Activated CD4-positive, alpha-beta T cell treated with anti-CD3 and anti-CD28 coated beads for 48 hours (primary cell): ENCODE measurements around the gene MLF2.

Source experiments
- DNase-seq: peaks from one replicate; pipeline ENCODE4 v3.0.0-alpha.2; 2020

MLF2 gene

GRCh38 chr12:6752921-6753771 is at the start of gene MLF2:
Gene MLF2 (minus strand): TSS chr12:6753141. CDS start chr12:6752334, 807 bp downstream.
- DNase-seq, result peak; percentile 99

GRCh38 chr12:6799147-6799546 is 46.2 kb upstream of the MLF2 start:
- DNase-seq, result no peak

GRCh38 chr12:6796576-6796975 is 43.6 kb upstream of the MLF2 start:
- no peak for DNase-seq

- no peak for DNase-seq
These were observed 42.1 kb upstream of the MLF2 start for GRCh38 chr12:6795088-6795487.

- DNase-seq, result no peak
These were observed 39.7 kb upstream of the MLF2 start for GRCh38 chr12:6792522-6793201.

- DNase-seq, result no peak
These were observed 39.1 kb upstream of the MLF2 start for GRCh38 chr12:6791931-6792520.

GRCh38 chr12:6790496-6791150 is 37.7 kb upstream of the MLF2 start:
- DNase-seq, result peak; percentile 73

GRCh38 chr12:6788972-6789924 is 36.3 kb upstream of the MLF2 start, which contains the start of gene CD4:
Gene CD4 (plus strand): TSS chr12:6789528. CDS start chr12:6800139, 10,611 bp downstream.
- peak; percentile 91 for DNase-seq

- DNase-seq, result no peak
These were observed 34.4 kb upstream of the MLF2 start for GRCh38 chr12:6787309-6787708.

- no peak for DNase-seq
These were observed 33.6 kb upstream of the MLF2 start for GRCh38 chr12:6786416-6787094.

GRCh38 chr12:6784761-6785160 is 31.8 kb upstream of the MLF2 start:
- DNase-seq, result no peak

GRCh38 chr12:6784296-6784695 is 31.4 kb upstream of the MLF2 start:
- DNase-seq, result no peak

- DNase-seq, result no peak
These were observed 30.9 kb upstream of the MLF2 start for GRCh38 chr12:6783828-6784227.

GRCh38 chr12:6782850-6783566 is 30.1 kb upstream of the MLF2 start:
- DNase-seq, result no peak

GRCh38 chr12:6782119-6782518 is 29.2 kb upstream of the MLF2 start:
- DNase-seq, result no peak

- peak; percentile 61 for DNase-seq
These were observed 27.6 kb upstream of the MLF2 start for GRCh38 chr12:6780573-6780972.

- no peak for DNase-seq
These were observed 26.9 kb upstream of the MLF2 start for GRCh38 chr12:6779708-6780432.

- DNase-seq, result peak; percentile 93
These were observed 25.9 kb upstream of the MLF2 start for GRCh38 chr12:6778574-6779550.

- no peak for DNase-seq
These were observed 25.3 kb upstream of the MLF2 start for GRCh38 chr12:6778217-6778573.
